SK-N-SH (cell line): ENCODE results near the gene HHATL.

Experiments
- CHD2 ChIP-seq: fragments of 150-350 bp; IDR thresholded peaks from 2 replicates; pipeline ENCODE4 v1.6.1; 2018; ENCODE audit warnings: low read length; ENCODE audit not compliant: partially characterized antibody
- CTCF ChIP-seq: fragments of 200-600 bp; sonication (generic); IDR thresholded peaks from 2 replicates; pipeline ENCODE4 v1.6.1; 2017; ENCODE audit warnings: antibody characterized with exemption, mild to moderate bottlenecking, moderate library complexity
- EP300 ChIP-seq, 2 experiments: IDR thresholded peaks; 2 replicates each; pipeline versions ENCODE4 v1.4.0 to v1.6.1; 2012; ENCODE audit warnings: borderline replicate concordance in 1 of 2, low read depth in 1 of 2, low read length in 1 of 2
- GABPA ChIP-seq: IDR thresholded peaks from 2 replicates; pipeline ENCODE4 v1.4.0; 2012; ENCODE audit warnings: low read depth, mild to moderate bottlenecking
- MEF2A ChIP-seq: IDR thresholded peaks from 2 replicates; pipeline ENCODE4 v1.4.0; 2012; ENCODE audit warnings: low read depth, borderline replicate concordance
- NFIC ChIP-seq: IDR thresholded peaks from 2 replicates; pipeline ENCODE4 v1.4.0; 2012; ENCODE audit warnings: borderline replicate concordance
- PBX3 ChIP-seq: IDR thresholded peaks from 2 replicates; pipeline ENCODE4; 2012
- RAD21 ChIP-seq: IDR thresholded peaks from 2 replicates; pipeline ENCODE4 v1.6.1; 2012; ENCODE audit warnings: mild to moderate bottlenecking, low read length
- SMC3 ChIP-seq: IDR thresholded peaks from 2 replicates; pipeline ENCODE4 v1.6.1; 2012; ENCODE audit warnings: low read depth, low read length, improper control_type of control experiment
- USF1 ChIP-seq: IDR thresholded peaks from 2 replicates; pipeline ENCODE4 v1.4.0; 2012; ENCODE audit warnings: low read depth, borderline replicate concordance
- USF2 ChIP-seq: fragments of 150-350 bp; IDR thresholded peaks from 2 replicates; pipeline ENCODE4 v1.6.1; 2017; ENCODE audit warnings: antibody characterized with exemption, low read length, low read depth, borderline replicate concordance
- ZBTB33 ChIP-seq: IDR thresholded peaks from 2 replicates; pipeline ENCODE4 v1.4.0; 2012; ENCODE audit warnings: low read depth, borderline replicate concordance

GRCh38 chr3:42680271-42680670, 22.3 kb downstream of the HHATL start:
- TF ChIP-seq SMC3 (no peak), CTCF (no peak), MEF2A (no peak), EP300 (IDR thresholded peaks at IDR 0.05; ENCODE audit: borderline replicate concordance in 1 of 2, low read depth in 1 of 2, low read length in 1 of 2) (no peak), USF1 (no peak), RAD21 (no peak), ZBTB33 (no peak), USF2 (no peak), PBX3 (no peak), CHD2 (no peak), NFIC (no peak), GABPA (no peak)
